Activated naive CD8-positive, alpha-beta T cell treated with anti-CD3 and anti-CD28 coated beads for 36 hours (primary cell): ENCODE measurements around the gene EHBP1. TPM values are rescaled to one million over a fixed set of nuclear protein-coding genes. Genes with fewer than 3 reads are reported as not detected.
A peak's percentile ranks its signal among the peaks of the same experiment; 100 is the strongest.
"Not testable (repeated sequence)": the region's sequence is repeated elsewhere in the genome, so short reads cannot be mapped to it uniquely, and the experiment has no call there.

ENCODE experiments used
- DNase-seq: peaks from one replicate; pipeline ENCODE4 v3.0.0; 2021
- H3K27ac Mint-ChIP-seq: one replicate; pipeline ENCODE4 v1.8.0; 2022; ENCODE audit warnings: mild to moderate bottlenecking, moderate library complexity, mixed read lengths
- H3K27me3 Mint-ChIP-seq: one replicate; pipeline ENCODE4 v1.8.0; 2022; ENCODE audit warnings: mild to moderate bottlenecking, mixed read lengths
- H3K36me3 Mint-ChIP-seq: one replicate; pipeline ENCODE4 v1.8.0; 2021; ENCODE audit warnings: mild to moderate bottlenecking, mixed read lengths
- H3K4me1 Mint-ChIP-seq: one replicate; pipeline ENCODE4 v1.8.0; 2021; ENCODE audit warnings: mixed read lengths
- H3K4me3 Mint-ChIP-seq: one replicate; pipeline ENCODE4 v1.8.0; 2022; ENCODE audit warnings: mild to moderate bottlenecking, moderate library complexity, mixed read lengths
- H3K9me3 Mint-ChIP-seq: one replicate; pipeline ENCODE4 v1.8.0; 2022; ENCODE audit warnings: mixed read lengths
- total RNA-seq, 2 experiments: library from RNA; stranded (reverse); gene quantifications; one replicate each; pipeline ENCODE4 v1.2.3, GENCODE V29; 2021

The EHBP1 gene
- total RNA-seq, 2 experiments from 2014 or later, result 25.3 to 28.2 TPM

DNA sequence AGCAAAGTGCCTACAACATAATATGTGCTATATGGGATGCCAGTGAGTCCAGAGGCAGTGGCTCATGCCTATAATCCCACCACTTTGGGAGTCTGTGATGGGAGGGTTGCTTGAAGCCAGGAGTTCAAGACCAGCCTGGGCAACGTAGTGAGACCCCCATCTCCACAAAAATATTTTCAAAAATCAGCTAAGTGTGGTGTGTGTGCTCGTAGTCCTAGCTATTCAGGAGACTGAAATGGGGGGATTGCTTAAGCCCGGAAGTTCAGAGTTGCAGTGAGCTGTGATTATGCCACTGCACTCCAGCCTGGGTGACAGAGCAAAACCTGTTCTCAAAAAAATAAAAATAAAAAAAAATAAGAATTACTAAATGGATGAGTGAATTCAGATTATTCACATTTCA is 368.5 kb downstream of the EHBP1 start:
- Mint-ChIP-seq H3K4me1 (no peaks in the 10 kb centered on the region), H3K27ac (no peak overlapping the region), H3K27me3 (peaks cover 31% of the 10 kb centered on the region), H3K4me3 (no peak overlapping the region), H3K9me3 (no peaks in the 10 kb centered on the region), H3K36me3 (no peaks in the 10 kb centered on the region)
- DNase-seq, result no peak

DNA sequence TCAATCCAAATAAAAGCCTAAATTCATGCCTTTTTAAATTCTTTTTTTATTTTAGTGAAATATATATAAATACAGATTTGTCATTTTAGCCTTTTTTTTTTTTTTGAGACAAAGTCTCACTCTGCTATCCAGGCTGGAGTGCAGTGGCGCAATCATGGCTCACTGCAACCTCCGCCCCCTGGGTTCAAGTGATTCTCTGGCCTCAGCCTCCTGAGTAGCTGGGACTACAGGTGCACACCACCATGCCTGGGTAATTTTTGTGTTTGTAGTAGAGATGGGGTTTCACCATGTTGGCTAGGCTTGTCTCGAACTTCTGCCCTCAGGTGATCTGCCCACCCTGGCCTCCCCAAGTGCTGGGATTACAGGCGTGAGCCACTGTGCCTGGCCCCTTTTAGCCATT is 368.9 kb downstream of the EHBP1 start:
- not testable (repeated sequence) for H3K4me3 Mint-ChIP-seq, H3K9me3 Mint-ChIP-seq, H3K27ac Mint-ChIP-seq, H3K36me3 Mint-ChIP-seq, DNase-seq, H3K4me1 Mint-ChIP-seq
- peaks cover 27% of the 10 kb centered on the region for H3K27me3 Mint-ChIP-seq

DNA sequence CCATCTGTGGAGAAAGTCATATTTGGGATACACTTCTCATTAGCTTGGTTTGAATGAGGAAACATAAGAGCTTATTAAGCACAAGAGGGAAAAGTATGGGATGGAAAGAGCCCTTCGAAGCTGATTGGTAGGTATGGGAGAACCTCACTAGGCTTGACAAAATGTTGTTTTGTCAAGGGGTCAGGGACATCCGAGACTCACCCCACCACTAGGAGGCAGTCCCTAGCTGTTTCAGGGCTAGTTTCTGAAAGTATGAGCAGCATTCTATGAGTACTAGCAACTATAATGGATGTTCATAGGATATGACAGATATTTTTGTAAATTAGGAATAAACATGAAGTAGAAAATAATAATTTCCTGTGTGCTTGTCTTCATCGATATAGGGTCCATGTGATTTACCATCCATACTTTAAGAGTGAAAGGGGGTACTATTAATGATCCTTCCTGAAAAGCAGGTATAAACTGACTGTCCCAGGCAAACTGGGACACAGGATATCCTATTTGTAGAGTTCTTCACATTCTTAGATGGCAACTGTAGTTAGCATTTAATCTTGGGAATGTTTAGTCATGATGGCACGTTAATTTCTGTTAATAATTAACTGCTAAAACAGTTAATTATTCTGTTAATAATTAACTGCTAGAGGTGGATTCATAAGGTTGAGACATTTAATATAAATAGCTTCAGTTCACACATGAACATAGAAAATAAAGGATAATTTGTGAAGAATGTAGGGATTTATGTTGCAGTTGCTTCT is 373.5 kb downstream of the EHBP1 start:
- no peaks in the 10 kb centered on the region for H3K36me3 Mint-ChIP-seq
- H3K27me3 Mint-ChIP-seq, result peaks cover 29% of the 10 kb centered on the region
- H3K4me1 Mint-ChIP-seq, result no peaks in the 10 kb centered on the region
- no peak overlapping the region for H3K27ac Mint-ChIP-seq
- no peaks in the 10 kb centered on the region for H3K9me3 Mint-ChIP-seq
- no peak overlapping the region for H3K4me3 Mint-ChIP-seq
- peak; percentile 11 for DNase-seq

DNA sequence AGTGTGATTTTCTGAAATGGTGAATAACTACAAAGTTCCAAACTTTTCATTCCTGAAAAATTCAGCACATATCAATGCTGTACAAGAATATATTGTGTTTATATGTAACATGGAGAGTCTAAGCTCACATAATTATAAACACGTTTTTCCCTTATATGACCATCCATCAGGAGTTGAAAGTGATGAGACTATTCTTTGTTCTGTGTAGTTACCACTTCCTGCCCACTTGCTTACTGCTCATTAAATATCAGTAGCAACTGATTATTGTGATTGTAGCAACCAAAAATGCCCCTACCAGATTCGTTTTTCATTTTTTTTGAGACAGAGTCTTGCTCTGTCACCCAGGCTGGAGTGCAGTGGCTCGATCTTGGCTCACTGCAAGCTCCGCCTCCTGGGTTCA is 375.9 kb downstream of the EHBP1 start:
- H3K4me3 Mint-ChIP-seq, result no peak overlapping the region
- peaks cover 34% of the 10 kb centered on the region for H3K27me3 Mint-ChIP-seq
- no peak overlapping the region for H3K27ac Mint-ChIP-seq
- DNase-seq, result no peak
- no peaks in the 10 kb centered on the region for H3K36me3 Mint-ChIP-seq
- H3K4me1 Mint-ChIP-seq, result no peaks in the 10 kb centered on the region
- peaks cover 2% of the 10 kb centered on the region for H3K9me3 Mint-ChIP-seq

DNA sequence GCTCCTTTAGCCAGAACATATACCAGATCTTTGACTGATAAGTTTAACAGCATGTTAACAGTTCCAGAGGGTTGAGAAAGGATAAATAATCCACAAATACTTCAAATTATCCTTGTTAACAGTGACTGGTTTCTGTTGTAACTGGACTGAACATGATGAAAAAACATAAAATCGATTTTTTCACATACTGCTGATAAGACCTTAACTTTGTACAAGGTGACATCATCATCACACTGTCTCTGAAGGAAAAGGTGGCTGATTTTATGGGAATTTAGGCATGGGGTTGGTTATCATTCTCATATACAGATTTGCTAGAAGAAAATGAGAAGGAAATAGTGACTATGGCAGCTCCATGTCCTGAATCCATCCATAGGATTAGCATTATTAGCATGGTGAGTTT is 381.2 kb downstream of the EHBP1 start:
- H3K9me3 Mint-ChIP-seq, result peaks cover 4% of the 10 kb centered on the region
- no peak for DNase-seq
- H3K36me3 Mint-ChIP-seq, result no peaks in the 10 kb centered on the region
- H3K27ac Mint-ChIP-seq, result no peak overlapping the region
- no peak overlapping the region for H3K4me3 Mint-ChIP-seq
- no peaks in the 10 kb centered on the region for H3K4me1 Mint-ChIP-seq
- peaks cover 27% of the 10 kb centered on the region for H3K27me3 Mint-ChIP-seq

DNA sequence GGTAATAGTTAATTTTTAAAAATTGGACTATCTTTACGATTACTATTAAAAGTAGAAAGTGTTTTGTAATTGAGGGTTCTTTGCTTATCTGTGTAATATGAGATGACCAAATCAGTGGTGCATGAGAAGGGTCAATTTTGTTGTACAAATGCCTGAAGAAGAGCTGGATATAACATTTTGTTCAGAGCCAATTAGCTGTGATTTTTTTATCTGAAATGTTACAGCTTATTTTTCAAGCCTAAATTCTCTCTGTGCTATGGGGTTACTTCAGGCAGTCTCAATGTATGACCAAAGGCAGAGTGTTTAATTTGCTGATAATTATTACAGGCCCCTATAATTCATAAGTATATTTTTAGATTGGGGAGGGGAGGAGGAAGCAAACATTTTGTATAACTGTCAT is 386.9 kb downstream of the EHBP1 start:
- H3K27ac Mint-ChIP-seq, result no peak overlapping the region
- H3K27me3 Mint-ChIP-seq, result peaks cover 16% of the 10 kb centered on the region
- no peaks in the 10 kb centered on the region for H3K4me1 Mint-ChIP-seq
- no peak for DNase-seq
- no peaks in the 10 kb centered on the region for H3K36me3 Mint-ChIP-seq
- H3K9me3 Mint-ChIP-seq, result peaks cover 6% of the 10 kb centered on the region
- H3K4me3 Mint-ChIP-seq, result no peak overlapping the region

DNA sequence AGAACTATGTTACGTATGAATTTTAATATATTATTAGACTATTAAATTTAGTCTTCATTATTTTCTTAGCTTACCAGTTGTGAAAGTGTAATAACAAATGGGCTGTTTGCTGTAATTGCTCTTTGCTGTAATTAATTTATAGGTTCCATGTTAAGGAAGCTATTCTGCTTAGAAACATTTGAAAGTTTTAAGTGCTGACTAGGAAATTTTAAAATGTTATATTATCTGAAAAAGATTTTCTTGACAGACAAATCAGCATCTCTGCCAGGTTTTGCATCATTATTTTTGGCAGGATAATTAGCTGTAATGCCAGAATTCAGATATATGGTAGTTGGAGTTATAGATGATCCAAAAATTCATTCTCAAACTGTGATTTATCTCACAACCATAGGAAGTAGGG is 387.3 kb downstream of the EHBP1 start:
- Mint-ChIP-seq H3K4me1 (no peaks in the 10 kb centered on the region), H3K27me3 (peaks cover 16% of the 10 kb centered on the region), H3K36me3 (no peaks in the 10 kb centered on the region), H3K9me3 (peaks cover 6% of the 10 kb centered on the region), H3K27ac (no peak overlapping the region), H3K4me3 (no peak overlapping the region)
- DNase-seq, result no peak

DNA sequence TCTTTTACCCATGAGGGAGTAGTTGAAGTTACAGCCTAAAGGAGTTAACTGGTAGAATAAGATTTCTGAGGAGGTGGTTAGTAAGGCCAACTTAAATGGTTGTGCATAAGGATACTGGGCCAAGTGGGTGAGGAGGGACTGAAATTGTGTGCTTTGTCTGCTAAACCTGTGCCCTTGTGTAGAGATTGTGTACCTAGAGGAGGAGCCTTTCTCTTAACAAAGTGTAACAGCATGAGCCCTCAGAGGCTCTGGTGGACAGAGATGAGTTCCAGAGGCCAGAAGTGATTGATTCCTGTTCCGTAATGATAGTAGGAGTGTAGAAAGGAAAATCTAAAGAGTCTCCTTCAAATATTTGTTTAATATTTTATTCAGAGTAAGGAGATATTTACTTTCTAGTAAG is 388.0 kb downstream of the EHBP1 start:
- no peak overlapping the region for H3K27ac Mint-ChIP-seq
- no peaks in the 10 kb centered on the region for H3K4me1 Mint-ChIP-seq
- no peaks in the 10 kb centered on the region for H3K36me3 Mint-ChIP-seq
- no peak for DNase-seq
- peaks cover 6% of the 10 kb centered on the region for H3K9me3 Mint-ChIP-seq
- no peak overlapping the region for H3K4me3 Mint-ChIP-seq
- peaks cover 16% of the 10 kb centered on the region for H3K27me3 Mint-ChIP-seq

Other genes with a start within 250 kb of the EHBP1 start
- gene TMEM17, start 199.5 kb upstream of the EHBP1 start, total RNA-seq, result under 1 TPM; 0.24 to 0.25 TPM